ENCODE measurements around the gene ELMO1. TPM values are rescaled to one million over a fixed set of nuclear protein-coding genes. Genes with fewer than 3 reads are reported as not detected.

ELMO1 gene
- total RNA-seq, 1 experiment from 2014 or later, result 7.8 TPM

- WGBS (ENCODE audit: extremely low coverage, insufficient read length, low lambda C conversion rate), result no CpG with 5 or more reads among the region's 5 CpGs
- Histone ChIP-seq H4K8ac (replicated peaks; ENCODE audit: insufficient read length, low read depth, low read length) (no peak overlapping the region), H3T11ph (ENCODE audit: low read length) (no peak overlapping the region), H4K5ac (ENCODE audit: insufficient read length, low read depth, low read length) (no peak overlapping the region), H2AK5ac (ENCODE audit: insufficient read length, low read length) (no peak overlapping the region), H2AFZ (ENCODE audit: low read length) (no peak overlapping the region), H2BK120ac (ENCODE audit: low read depth, low read length, poor library complexity, severe bottlenecking) (no peak overlapping the region), H3K18ac (ENCODE audit: insufficient read length, low read depth, low read length) (no peak overlapping the region), H3K27me3 (ENCODE audit: insufficient read depth, low read length) (no peaks in the 10 kb centered on the region), H3K27ac (ENCODE audit: insufficient read length, low read depth, low read length) (no peak overlapping the region), H3K79me2 (ENCODE audit: insufficient read depth, low read length) (no peaks in the 10 kb centered on the region), H3K23ac (ENCODE audit: insufficient read length, low read depth, low read length) (no peak overlapping the region), H3K56ac (ENCODE audit: insufficient read length, low read depth, low read length) (no peak overlapping the region), H4K20me1 (ENCODE audit: control insufficient read depth, insufficient read depth, insufficient read length) (no peaks in the 10 kb centered on the region), H2BK20ac (ENCODE audit: low read depth, low read length, poor library complexity, severe bottlenecking) (no peak overlapping the region), H3K9me3 (ENCODE audit: control insufficient read depth, low read depth, low read length) (no peaks in the 10 kb centered on the region), H3K4ac (ENCODE audit: low read depth, low read length) (no peak overlapping the region), H3K14ac (ENCODE audit: insufficient read depth, low read length) (no peak overlapping the region), H2BK12ac (ENCODE audit: insufficient read length, low read depth, low read length) (no peak overlapping the region), H4K91ac (ENCODE audit: insufficient read length, low read depth, low read length) (no peak overlapping the region), H3K4me1 (ENCODE audit: insufficient read depth, low read length) (peaks cover 8% of the 10 kb centered on the region; the same call in 1 of the 2 replicates), H2BK5ac (ENCODE audit: insufficient read length, low read length) (no peak overlapping the region), H3K4me2 (ENCODE audit: insufficient read depth, insufficient read length, low read length) (no peak overlapping the region), H2BK15ac (ENCODE audit: low read depth, low read length) (no peak overlapping the region), H3K79me1 (ENCODE audit: insufficient read depth, low read depth, low read length, poor library complexity, severe bottlenecking) (no peaks in the 10 kb centered on the region), H3K9ac (ENCODE audit: extremely low read depth, insufficient read length, low read length) (no peak overlapping the region), H3K23me2 (ENCODE audit: insufficient read length, low read depth, low read length, poor library complexity, severe bottlenecking) (no peaks in the 10 kb centered on the region)
- peaks cover 0 to 1% of the 10 kb centered on the region in 2 experiments; a peak in 2 of 5 replicates for H3K9me3 Mint-ChIP-seq
- H3K36me3 Mint-ChIP-seq (ENCODE audit: insufficient read depth in 1 of 3, low read depth in 3 of 3), result peaks cover 0 to 1% (median 0%) of the 10 kb centered on the region in 3 experiments; a peak in 1 of 7 replicates
- H3K27me3 Mint-ChIP-seq (ENCODE audit: low read depth), result no peaks in the 10 kb centered on the region; the same call in none of the 2 replicates
- H3K4me3 Mint-ChIP-seq, result no peak overlapping the region
- peaks cover 11 to 12% of the 10 kb centered on the region in 2 experiments for H3K4me1 Mint-ChIP-seq
- H3K27ac Mint-ChIP-seq, result no peak overlapping the region
- DNase-seq, result no peak
- no peak for TF ChIP-seq CTCF (conservative IDR thresholded peaks at IDR 0.05)
Observed at GRCh38 chr7:37481154-37481553, 32.5 kb upstream of the ELMO1 start.
